HUDEP-2 (cell line): ENCODE data around the gene KMT2D.

ENCODE experiments used
- DNase-seq, 76 experiments: peaks; one replicate each; lab custom pipeline; 2025; ENCODE audit not compliant: unreplicated experiment in 76 of 76; lab: John Stamatoyannopoulos, UW

KMT2D gene

DNA sequence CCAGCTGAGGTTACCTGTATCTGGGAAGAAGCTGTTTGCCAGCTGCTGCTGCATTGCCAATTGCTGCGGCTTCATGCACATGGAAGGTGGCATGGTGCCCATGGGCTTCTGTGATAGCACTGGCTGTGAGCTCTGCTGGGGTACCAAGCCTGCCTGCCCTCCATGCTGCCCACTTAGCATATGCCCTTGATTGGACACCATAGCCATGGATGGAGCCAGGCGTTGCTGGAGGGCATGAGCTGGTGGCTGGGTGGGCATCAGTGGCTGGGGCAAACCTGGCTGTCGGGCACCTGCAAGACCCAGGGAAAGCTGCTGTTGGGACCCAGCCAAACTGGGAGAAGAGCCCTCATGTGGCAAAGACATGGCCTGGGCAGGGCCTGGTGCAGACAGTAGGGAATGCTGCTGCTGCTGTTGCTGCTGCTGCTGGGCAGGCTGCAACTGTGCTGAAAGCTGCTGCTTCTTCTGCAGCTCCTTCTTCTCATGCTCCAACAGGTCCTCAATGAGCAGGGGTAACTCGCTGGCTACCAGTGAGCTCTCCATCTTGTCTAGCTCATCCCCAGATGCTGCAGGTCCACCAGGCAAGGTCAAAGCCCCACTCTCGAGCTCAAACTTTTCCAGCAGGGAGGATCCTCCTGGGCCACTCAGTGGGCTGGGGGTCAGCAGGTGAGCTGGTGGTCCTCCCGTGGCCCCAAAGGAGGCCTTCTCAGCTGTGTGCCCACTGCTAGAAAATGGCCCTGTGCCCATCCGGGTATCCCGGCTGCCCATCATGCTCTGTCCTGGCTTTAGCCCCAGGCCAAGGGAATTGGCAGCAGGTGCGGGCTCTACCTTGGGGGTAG is 23.3 kb downstream of the KMT2D start:
- DNase-seq: no peak

- DNase-seq: no peak
These were observed 24.6 kb downstream of the KMT2D start for GRCh38 chr12:49036029-49036428.

- DNase-seq: no peak
These were observed 26.3 kb downstream of the KMT2D start for GRCh38 chr12:49034286-49034622.

GRCh38 chr12:49033611-49034285 is 26.8 kb downstream of the KMT2D start:
- no peak for DNase-seq

- DNase-seq: no peak
These were observed 27.7 kb downstream of the KMT2D start for GRCh38 chr12:49032679-49033447.

DNA sequence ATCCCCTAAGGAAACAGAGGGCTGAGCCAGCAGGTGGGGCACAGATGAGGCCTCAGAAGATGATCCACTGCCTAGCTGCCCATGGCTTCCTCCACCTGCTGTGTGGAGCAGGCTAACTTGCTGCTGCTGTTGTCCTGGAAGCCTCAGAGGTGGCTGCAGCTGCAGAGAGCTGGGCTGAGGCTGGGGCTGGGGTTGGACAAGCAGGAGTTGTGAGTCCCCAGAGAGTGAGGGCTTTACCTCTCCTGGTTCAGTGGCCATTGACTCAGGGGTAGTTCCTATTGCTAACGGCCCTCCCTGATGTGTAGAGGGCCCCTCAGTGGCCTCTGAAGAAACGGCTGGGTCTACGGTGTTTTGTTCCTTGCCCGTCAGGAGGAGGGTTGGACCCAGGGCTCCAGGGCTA is 28.3 kb downstream of the KMT2D start:
- no peak for DNase-seq

DNA sequence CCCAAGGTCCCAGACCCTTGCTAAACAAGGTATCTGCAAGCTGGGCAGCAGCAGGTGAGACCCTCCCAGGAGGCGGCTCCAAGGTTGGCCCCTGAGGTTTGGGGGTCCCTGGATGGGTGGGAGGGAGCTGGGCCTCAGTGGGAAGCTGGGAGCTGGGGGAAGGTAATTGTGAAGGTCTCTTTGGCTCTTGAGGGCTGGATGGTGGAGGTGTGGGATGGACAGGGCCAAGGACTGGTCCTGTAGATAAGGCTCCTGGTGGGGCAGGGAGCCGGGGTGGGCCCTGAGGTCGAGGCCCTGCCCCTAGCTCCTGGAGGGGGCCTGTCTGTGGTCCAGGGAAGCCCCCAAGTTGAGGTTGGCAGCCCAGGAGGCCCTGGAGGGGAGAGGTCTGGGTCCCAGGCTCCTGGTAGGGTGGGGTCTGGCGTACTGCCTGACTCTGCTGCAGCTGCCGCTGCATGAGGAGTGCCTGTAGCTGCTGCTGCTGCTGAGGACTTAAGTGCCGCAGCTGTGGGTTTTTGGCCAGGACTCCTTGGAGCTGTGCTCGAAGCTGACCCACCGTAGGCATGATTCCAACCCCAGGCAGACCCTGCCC is 28.9 kb downstream of the KMT2D start:
- DNase-seq: no peak

DNA sequence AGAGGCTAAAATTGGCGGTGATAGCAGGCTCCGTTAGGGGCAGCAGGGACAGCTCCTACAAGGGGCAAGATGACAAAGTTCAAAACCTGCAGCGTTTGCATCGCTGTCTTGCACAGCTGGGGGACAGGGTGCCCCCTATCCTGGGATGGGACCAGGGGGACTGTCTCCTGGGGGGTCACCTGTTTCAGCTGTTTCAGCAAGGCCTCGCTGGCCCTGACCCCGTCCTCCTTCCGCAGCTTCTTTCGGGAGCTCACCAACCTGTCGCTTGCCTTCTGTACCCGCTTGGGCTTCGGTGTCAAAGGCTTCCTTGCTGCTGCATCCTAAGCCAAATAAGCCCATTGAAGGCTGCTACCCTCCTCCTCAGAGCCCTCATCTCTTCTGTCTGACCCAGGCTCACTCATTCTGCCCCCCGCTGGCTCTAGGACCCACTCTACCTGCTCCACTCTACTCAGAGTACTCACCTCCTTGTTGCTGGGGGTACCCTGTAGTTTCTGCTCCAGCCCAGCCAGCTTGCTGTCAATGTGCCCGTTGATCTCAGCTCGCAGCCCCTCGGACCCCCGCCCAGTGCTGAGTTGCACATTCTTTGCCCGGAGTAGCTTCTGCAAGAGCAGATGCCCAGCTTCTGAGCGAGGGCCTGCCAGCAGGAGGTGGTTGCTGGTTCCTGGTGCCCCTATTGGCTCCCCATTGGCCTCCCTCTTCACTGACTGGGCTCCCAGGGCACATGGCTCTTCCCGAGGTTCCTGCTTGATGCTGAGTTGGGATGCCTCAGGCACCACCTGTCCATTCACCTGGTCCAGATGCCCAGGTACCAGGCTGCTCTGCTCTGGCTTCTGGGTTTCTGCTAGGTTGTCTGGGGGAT is 29.7 kb downstream of the KMT2D start:
- DNase-seq: no peak

GRCh38 chr12:49030119-49030518 is 30.5 kb downstream of the KMT2D start:
- DNase-seq: no peak

- no peak for DNase-seq
These were observed 31.8 kb downstream of the KMT2D start for GRCh38 chr12:49028666-49029275.

GRCh38 chr12:49027846-49028555 is 32.6 kb downstream of the KMT2D start:
- DNase-seq: no peak

GRCh38 chr12:49026678-49027480 is 33.7 kb downstream of the KMT2D start:
- DNase-seq: no peak

DNA sequence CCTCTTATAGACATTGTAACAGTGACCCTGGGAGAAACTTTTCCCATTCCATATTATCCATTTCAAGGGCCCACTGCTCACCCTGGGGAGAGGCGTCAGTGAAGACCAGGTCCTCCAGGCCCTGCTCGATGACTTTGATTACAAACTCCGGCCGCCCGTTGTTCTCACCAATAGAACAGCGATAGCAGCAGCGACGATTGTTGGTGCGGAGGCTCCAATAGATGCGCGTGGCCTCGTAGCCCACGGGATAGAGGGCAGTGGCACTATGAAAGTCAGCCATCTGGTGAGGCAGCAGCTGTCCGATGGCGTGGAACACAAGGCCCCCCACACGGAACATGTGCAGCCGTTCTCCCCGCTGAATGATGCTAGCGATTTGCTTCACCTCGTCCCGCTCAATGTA is 34.5 kb downstream of the KMT2D start:
- no peak for DNase-seq

GRCh38 chr12:49025463-49025862 is 35.1 kb downstream of the KMT2D start:
- DNase-seq: no peak

GRCh38 chr12:49024543-49024942 is 36.1 kb downstream of the KMT2D start:
- DNase-seq: no peak

DNA sequence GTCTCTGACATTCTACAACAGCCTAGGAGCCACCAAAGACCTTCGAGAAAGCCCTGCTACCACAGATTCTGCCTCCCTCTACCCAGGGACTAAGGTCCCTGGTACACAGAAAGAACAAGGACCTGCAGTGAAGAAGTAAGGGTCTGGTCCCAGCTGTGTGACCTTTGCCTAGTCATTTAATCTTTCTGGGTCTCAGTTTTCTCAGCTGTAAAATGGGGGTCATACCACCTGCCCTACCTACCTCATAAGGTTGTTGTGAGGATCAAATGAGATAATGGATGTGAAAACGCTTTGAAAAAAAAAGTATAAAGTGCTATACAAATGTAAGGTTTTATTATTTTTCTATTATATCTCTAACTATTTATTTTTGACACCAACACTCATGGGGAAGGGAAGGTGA is 36.8 kb downstream of the KMT2D start:
- no peak for DNase-seq

- DNase-seq: no peak
These were observed 37.9 kb downstream of the KMT2D start for GRCh38 chr12:49022558-49023178.

DNA sequence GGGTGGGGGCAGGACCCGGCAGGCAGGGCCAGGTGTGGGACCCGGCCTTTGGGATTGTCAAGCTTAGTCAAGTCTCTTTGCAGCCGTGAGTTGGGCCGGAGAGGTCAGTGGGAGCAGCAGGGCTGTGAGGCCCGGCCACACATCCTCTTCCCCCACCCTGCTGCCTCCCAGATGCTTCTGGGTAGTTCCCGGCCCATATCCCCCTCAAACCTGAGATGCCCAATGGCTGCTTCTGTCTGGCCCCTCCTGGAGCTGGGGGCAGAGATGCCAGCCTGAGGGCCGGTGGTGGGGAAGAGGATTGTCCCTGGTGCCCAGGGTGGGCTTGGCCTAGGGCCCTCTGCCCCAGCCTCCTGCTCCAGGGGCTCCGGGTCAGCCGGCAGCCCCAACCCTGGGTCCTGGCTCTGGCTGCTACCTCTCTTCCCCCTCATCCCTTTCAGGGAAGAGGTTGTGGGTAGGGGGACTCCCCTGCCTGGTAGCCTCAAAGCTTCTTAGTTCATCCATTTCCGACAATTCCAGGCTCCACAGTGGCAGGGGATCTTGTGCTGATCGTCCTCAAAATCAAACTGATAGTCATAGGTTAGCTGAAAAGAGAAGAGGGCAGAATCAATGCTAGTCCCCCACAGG is 39.2 kb downstream of the KMT2D start:
- DNase-seq: no peak
